Memory B cell (primary cell): ENCODE results near the gene REG4.
"Not testable (repeated sequence)": the region's sequence is repeated elsewhere in the genome, so short reads cannot be mapped to it uniquely, and the experiment has no call there.

ENCODE experiments used
- ATAC-seq: fragments of 150-1000 bp; cut with Tn5 transposase; 2 replicates; pipeline ENCODE4 v1.10.0; 2021; ENCODE audit warnings: low read depth, mild to moderate bottlenecking, moderate library complexity
- DNase-seq, 2 donors: peaks; one replicate each; pipeline ENCODE4 v3.0.0; 2022; ENCODE audit warnings: low spot score in 2 of 2
- H3K27ac Mint-ChIP-seq: one replicate; pipeline ENCODE4 v1.8.0; 2022; ENCODE audit warnings: mild to moderate bottlenecking, moderate library complexity, mixed read lengths
- H3K27me3 Mint-ChIP-seq: one replicate; pipeline ENCODE4 v1.8.0; 2022; ENCODE audit warnings: mixed read lengths
- H3K36me3 Mint-ChIP-seq: one replicate; pipeline ENCODE4 v1.8.0; 2022; ENCODE audit warnings: mild to moderate bottlenecking, mixed read lengths
- H3K4me1 Mint-ChIP-seq: one replicate; pipeline ENCODE4 v1.8.0; 2022; ENCODE audit warnings: mixed read lengths
- H3K4me3 Mint-ChIP-seq: one replicate; pipeline ENCODE4 v1.8.0; 2022; ENCODE audit warnings: mild to moderate bottlenecking, moderate library complexity, mixed read lengths
- H3K9me3 Mint-ChIP-seq: one replicate; pipeline ENCODE4 v1.8.0; 2022; ENCODE audit warnings: mixed read lengths

REG4 gene

GRCh38 chr1:119797162-119797561 lies 14.1 kb downstream of the REG4 start:
- H3K27ac Mint-ChIP-seq: no peak overlapping the region

DNA sequence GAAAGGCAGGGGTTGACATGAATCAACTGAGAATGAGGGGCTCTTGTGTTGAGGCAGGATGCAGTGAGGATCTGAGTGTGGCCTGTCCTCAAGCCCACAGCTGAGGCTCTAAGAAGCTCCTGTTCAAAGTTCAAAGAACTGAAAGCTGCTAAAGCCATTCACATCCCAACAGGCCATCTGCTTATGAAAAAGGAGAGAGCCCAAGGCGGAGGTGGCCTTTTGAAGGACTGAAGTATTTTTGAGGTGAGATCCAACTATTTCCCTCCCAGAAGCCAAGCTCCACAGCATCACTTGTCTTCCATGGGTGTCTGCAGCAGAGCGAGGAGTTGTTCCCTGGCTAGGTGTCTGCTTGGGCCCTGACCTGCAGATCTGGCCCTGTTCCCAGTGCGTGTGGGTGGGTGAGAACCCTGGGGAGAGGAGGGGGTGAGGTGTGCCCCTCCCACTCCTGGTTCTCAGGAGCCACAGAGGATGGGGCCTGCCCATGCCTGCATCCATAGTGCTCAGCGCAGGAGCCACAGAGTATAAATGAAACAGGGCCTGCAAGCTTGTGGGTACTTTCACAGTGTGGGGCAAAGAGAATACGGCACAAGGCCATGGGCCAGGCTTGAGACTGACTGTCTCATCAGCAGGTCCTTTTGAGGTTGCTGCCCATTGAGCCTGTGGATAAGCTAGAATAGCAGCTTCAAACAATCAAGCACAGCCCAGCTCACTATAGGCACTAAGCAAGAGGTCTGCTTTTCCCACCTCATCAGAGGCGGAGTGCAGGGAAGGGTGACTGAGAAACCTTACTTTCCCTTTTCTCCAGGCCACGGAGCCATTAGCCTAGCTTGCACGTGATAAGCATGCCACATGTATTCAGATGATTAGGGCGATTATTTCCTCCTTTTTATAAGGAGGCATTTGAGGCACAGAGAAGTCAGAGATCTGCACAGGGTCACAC lies 15.7 kb downstream of the REG4 start:
- H3K4me3 Mint-ChIP-seq: no peak overlapping the region

More at GRCh38 chr1:119797162-119797561, 14.1 kb downstream of the REG4 start:
- ATAC-seq (no peak), DNase-seq (no peak)
- no peaks in the 10 kb centered on the region for H3K36me3 Mint-ChIP-seq
- H3K4me1 Mint-ChIP-seq: no peaks in the 10 kb centered on the region
- no peaks in the 10 kb centered on the region for H3K9me3 Mint-ChIP-seq
- no peak overlapping the region for H3K4me3 Mint-ChIP-seq
- H3K27me3 Mint-ChIP-seq: no peaks in the 10 kb centered on the region

GRCh38 chr1:119794876-119795240 lies 16.4 kb downstream of the REG4 start:
- Mint-ChIP-seq H3K4me1 (no peaks in the 10 kb centered on the region), H3K36me3 (no peaks in the 10 kb centered on the region), H3K9me3 (no peaks in the 10 kb centered on the region), H3K4me3 (no peak overlapping the region), H3K27me3 (peaks cover 9% of the 10 kb centered on the region), H3K27ac (no peak overlapping the region)
- DNase-seq (no peak), ATAC-seq (no peak)

More for the DNA sequence above, 15.7 kb downstream of the REG4 start:
- Mint-ChIP-seq H3K27ac (no peak overlapping the region), H3K36me3 (no peaks in the 10 kb centered on the region), H3K27me3 (peaks cover 6% of the 10 kb centered on the region), H3K4me1 (no peaks in the 10 kb centered on the region), H3K9me3 (no peaks in the 10 kb centered on the region)
- ATAC-seq (no peak), DNase-seq (no peak)

- no peak for ATAC-seq
Observed at GRCh38 chr1:119794230-119794875, 16.9 kb downstream of the REG4 start.

DNA sequence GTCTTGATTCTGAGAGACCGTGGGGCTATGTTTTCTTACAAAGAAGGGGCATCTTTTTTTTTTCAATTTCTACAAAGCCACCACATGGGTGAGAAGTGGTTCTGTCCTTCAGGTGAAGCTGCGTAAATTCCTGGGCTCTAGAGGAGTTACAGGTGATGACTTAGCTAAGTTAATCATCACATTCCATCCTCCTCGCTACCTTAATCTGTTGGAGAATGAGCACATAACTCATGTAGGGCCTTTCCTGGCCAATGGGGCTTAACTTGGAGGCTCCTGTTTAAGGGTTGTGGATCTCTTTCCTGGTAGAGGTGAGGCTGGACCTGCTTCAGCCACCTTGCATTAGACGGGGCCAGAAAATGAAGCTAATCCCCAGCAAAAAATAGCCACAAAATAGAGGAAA lies 19.9 kb downstream of the REG4 start:
- no peak overlapping the region for H3K4me3 Mint-ChIP-seq
- no peak overlapping the region for H3K27ac Mint-ChIP-seq
- ATAC-seq: no peak

More at GRCh38 chr1:119794230-119794875, 16.9 kb downstream of the REG4 start:
- H3K4me1 Mint-ChIP-seq: no peaks in the 10 kb centered on the region
- H3K27ac Mint-ChIP-seq: no peak overlapping the region
- H3K4me3 Mint-ChIP-seq: no peak overlapping the region
- no peaks in the 10 kb centered on the region for H3K9me3 Mint-ChIP-seq
- no peaks in the 10 kb centered on the region for H3K36me3 Mint-ChIP-seq
- peaks cover 9% of the 10 kb centered on the region for H3K27me3 Mint-ChIP-seq
- no peak for DNase-seq

GRCh38 chr1:119790451-119791198 lies 20.6 kb downstream of the REG4 start:
- H3K4me3 Mint-ChIP-seq: no peak overlapping the region
- DNase-seq (no peak), ATAC-seq (no peak)
- H3K36me3 Mint-ChIP-seq: no peaks in the 10 kb centered on the region
- peaks cover 9% of the 10 kb centered on the region for H3K27me3 Mint-ChIP-seq
- no peaks in the 10 kb centered on the region for H3K9me3 Mint-ChIP-seq
- no peak overlapping the region for H3K27ac Mint-ChIP-seq
- H3K4me1 Mint-ChIP-seq: no peaks in the 10 kb centered on the region

More for the DNA sequence above, 19.9 kb downstream of the REG4 start:
- no peak for DNase-seq
- Mint-ChIP-seq H3K36me3 (no peaks in the 10 kb centered on the region), H3K27me3 (peaks cover 9% of the 10 kb centered on the region), H3K9me3 (no peaks in the 10 kb centered on the region), H3K4me1 (no peaks in the 10 kb centered on the region)

GRCh38 chr1:119787776-119788175 lies 23.5 kb downstream of the REG4 start:
- no peaks in the 10 kb centered on the region for H3K9me3 Mint-ChIP-seq
- no peak overlapping the region for H3K4me3 Mint-ChIP-seq
- H3K36me3 Mint-ChIP-seq: no peaks in the 10 kb centered on the region
- no peak overlapping the region for H3K27ac Mint-ChIP-seq
- peaks cover 9% of the 10 kb centered on the region for H3K27me3 Mint-ChIP-seq
- ATAC-seq (no peak), DNase-seq (no peak)
- H3K4me1 Mint-ChIP-seq: no peaks in the 10 kb centered on the region

DNA sequence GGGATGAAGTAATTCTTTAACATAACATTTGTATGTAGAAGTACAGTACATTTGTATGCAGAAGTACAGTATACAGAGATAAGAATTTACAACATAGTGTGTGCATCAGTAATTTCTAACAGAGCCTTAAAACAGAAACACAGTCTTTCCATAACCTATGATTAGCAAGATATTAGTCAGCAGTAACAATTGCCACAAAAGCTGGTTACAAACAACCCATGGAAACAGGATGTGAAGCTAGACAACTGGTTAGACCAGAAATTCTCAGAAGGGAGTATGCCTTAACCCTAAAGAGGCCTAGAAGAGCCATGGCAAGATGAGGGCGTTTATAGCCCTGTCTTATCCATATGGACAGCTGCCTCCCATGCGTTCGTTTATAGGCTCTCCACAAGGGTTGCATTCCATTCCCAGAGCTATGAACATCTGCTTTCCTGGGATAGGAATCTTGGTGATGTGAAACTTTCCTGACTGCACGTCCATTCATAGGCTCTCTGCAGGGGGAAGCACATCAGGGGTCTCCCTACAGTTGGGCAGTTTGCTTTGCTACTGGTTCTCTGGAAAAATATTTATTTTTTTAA lies 24.7 kb downstream of the REG4 start:
- DNase-seq, H3K27me3 Mint-ChIP-seq: not testable (repeated sequence)

DNA sequence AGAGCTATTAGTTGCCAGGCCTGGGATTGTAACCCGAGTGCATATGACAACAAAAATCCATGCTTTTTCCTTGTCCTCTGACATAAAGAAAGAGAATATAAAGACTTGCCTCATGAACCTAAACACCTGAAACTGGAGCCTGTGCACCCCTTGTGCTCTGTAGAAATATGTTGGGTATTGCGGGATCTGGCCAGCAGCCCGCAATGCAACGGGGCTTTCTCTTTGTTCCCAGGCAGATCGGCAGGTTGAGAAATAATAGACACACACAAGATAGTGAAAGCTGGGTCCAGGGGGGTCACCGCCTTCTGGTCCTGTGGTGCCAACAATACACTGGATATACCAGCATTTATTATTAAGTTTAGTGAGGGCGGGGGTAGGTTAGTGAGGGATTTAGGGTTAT lies 25.2 kb downstream of the REG4 start:
- H3K27me3 Mint-ChIP-seq, H3K27ac Mint-ChIP-seq, H3K9me3 Mint-ChIP-seq, DNase-seq, H3K36me3 Mint-ChIP-seq, ATAC-seq, H3K4me1 Mint-ChIP-seq, H3K4me3 Mint-ChIP-seq: not testable (repeated sequence)

More for the DNA sequence above, 24.7 kb downstream of the REG4 start:
- H3K4me1 Mint-ChIP-seq, H3K27ac Mint-ChIP-seq, H3K36me3 Mint-ChIP-seq, H3K4me3 Mint-ChIP-seq, ATAC-seq, H3K9me3 Mint-ChIP-seq: not testable (repeated sequence)

DNA sequence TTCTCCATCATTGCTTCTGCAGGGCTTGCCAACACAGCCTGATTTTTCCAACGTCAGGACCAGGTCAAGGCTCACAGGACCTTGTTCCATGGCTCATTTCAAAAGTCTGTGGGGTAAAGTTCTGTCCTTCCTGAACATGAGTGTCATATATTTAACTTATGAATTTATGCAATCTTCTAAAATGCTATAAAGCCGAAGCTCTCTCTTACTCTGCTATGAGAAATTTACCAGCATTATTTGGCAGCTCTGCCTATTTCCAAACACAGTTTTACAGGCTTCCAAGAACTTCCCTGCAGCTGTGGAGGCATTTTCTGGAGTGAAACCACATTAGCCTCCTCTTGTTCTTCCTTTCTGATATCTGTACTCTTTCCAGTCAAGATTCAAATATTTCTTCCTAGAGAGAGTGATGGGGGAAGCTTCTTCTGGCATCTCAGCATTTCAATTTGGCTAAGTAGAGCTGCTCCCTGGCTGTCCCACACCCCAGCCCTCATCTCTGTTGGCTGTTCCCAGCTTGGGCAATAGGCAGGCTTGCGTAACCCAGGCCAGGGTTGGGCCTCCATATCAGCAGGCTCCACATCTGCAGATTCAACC lies 27.0 kb downstream of the REG4 start:
- Mint-ChIP-seq H3K4me1 (no peaks in the 10 kb centered on the region), H3K9me3 (no peaks in the 10 kb centered on the region), H3K27ac (no peak overlapping the region), H3K36me3 (no peaks in the 10 kb centered on the region), H3K27me3 (peaks cover 2% of the 10 kb centered on the region), H3K4me3 (no peak overlapping the region)
- no peak for ATAC-seq
- DNase-seq: no peak

DNA sequence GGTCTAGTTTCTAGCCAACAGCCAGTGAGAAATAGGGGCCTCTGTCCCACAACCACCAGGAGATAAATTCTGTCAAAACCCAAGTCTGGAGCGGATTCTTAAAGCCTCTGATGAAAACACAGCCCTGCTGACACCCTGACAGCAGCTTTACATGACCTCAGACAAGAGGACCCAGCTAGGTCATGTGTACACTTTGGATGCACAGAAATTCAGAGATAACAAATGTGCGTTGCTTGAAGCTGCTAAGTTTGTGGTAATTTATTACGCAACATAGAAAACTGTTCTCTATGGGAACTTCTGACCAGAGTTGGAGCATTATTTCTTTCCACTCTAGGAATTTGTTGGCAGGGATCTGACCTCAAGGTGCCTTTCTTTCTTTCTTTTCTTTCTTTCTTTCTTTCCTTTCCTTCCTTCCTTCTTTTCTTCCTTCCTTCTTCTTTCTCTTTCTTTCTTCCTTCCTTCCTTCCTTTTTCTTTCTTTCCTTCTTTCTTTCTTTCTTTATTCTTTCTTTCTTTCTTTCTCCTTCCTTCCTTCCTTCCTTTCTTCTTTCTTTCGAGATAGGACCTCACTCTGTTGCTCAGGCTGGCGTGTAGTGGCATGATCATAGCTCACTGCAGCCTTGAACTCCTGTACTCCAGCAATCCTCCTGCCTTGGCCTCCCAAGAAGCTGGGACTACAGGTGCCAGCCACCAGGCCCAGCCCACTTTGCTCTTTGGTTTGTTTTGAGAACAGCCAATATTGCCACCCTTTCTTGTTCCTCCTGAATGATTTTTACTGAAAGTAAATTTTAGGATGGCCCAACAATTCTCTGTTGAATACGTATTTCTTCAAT lies 27.7 kb downstream of the REG4 start:
- Mint-ChIP-seq H3K4me3 (no peak overlapping the region), H3K27ac (no peak overlapping the region), H3K27me3 (peaks cover 2% of the 10 kb centered on the region), H3K36me3 (no peaks in the 10 kb centered on the region), H3K4me1 (no peaks in the 10 kb centered on the region), H3K9me3 (no peaks in the 10 kb centered on the region)
- no peak for DNase-seq
- ATAC-seq: no peak

GRCh38 chr1:119782631-119783325 lies 28.5 kb downstream of the REG4 start:
- peaks cover 2% of the 10 kb centered on the region for H3K27me3 Mint-ChIP-seq
- no peak for ATAC-seq
- no peak for DNase-seq
- H3K9me3 Mint-ChIP-seq: no peaks in the 10 kb centered on the region
- H3K27ac Mint-ChIP-seq: no peak overlapping the region
- no peak overlapping the region for H3K4me3 Mint-ChIP-seq
- no peaks in the 10 kb centered on the region for H3K4me1 Mint-ChIP-seq
- no peaks in the 10 kb centered on the region for H3K36me3 Mint-ChIP-seq
